ENCODE data around the gene AP1S1. TPM values are rescaled to one million over a fixed set of nuclear protein-coding genes. Genes with fewer than 3 reads are reported as not detected.

The AP1S1 gene
- total and polyA plus RNA-seq, 2 of the 13 experiments (the other 11 are each of a cell fraction or from before 2014, with no cell fraction given), result 57.5 to 68.1 TPM

DNA sequence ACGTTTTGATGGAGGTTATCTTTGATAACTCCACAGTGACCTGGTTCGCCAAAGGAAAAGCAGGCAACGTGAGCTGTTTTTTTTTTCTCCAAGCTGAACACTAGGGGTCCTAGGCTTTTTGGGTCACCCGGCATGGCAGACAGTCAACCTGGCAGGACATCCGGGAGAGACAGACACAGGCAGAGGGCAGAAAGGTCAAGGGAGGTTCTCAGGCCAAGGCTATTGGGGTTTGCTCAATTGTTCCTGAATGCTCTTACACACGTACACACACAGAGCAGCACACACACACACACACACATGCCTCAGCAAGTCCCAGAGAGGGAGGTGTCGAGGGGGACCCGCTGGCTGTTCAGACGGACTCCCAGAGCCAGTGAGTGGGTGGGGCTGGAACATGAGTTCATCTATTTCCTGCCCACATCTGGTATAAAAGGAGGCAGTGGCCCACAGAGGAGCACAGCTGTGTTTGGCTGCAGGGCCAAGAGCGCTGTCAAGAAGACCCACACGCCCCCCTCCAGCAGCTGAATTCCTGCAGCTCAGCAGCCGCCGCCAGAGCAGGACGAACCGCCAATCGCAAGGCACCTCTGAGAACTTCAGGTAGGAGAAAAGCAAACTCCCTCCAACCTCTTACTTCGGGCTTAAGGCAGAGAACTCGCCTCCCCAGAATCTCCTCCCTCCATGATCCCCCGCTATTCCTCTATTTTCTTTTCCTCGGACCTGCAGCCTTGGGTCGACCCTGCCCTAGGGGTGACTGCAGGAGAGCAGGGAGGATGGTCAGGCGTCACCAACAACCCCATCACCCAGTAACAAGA, 27.4 kb upstream of the AP1S1 start, which contains the start of gene SERPINE1 (continued):
- TF ChIP-seq, protein P1, sequence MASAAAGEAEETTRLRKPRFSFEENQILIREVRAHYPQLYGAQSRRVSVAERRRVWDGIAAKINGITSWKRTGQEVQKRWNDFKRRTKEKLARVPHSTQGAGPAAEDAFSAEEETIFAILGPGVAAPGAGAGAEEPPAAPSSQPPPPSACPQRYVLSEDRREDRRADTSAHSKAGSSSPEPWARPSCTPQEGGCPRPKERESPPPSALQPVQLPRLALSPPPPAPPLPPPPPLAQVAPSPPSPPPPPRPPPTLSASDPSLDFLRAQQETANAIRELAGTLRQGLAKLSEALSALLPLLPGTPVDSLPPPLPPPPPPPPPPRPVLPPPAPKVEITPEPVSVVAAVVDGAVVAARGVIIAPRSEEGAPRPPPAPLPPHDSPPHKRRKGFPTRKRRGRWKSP (CRISPR knock-in tag; IDR thresholded peaks at IDR 0.05), result 0 out of 2 replicates have a peak, but pooled peaks have one; percentile 15
- TF ChIP-seq PCBP2 (optimal IDR thresholded peaks at IDR 0.05; ENCODE audit: low read depth, low read length, poor library complexity, severe bottlenecking) (no peak), NFIB (CRISPR knock-in tag; IDR thresholded peaks at IDR 0.05; ENCODE audit: borderline replicate concordance) (no peak), HNF4G (IDR thresholded peaks at IDR 0.05; ENCODE audit: borderline replicate concordance, low read depth, low read length) (peak; percentile 47; the same call in 1 of the 2 replicates), HNF4G (CRISPR knock-in tag; IDR thresholded peaks at IDR 0.05; ENCODE audit: borderline replicate concordance, low read depth) (no peak; the same call in 1 of the 2 replicates), MAFK (conservative IDR thresholded peaks at IDR 0.05 in 1 of 2, IDR thresholded peaks at IDR 0.05 in 1 of 2; ENCODE audit: low read length in 2 of 2) (no peak), RNF2 (conservative IDR thresholded peaks at IDR 0.05; ENCODE audit: low read depth) (0 out of 2 replicates have a peak, but pooled peaks have one; percentile 15), ZNF292 (CRISPR knock-in tag; IDR thresholded peaks at IDR 0.05; ENCODE audit: borderline replicate concordance, low read depth) (peak; percentile 74; the same call in 1 of the 2 replicates), TOE1 (CRISPR knock-in tag; IDR thresholded peaks at IDR 0.05) (no peak), REXO4 (CRISPR knock-in tag; IDR thresholded peaks at IDR 0.05; ENCODE audit: borderline replicate concordance) (peak; percentile 19; the same call in 1 of the 2 replicates)
- TF ChIP-seq, protein P2, sequence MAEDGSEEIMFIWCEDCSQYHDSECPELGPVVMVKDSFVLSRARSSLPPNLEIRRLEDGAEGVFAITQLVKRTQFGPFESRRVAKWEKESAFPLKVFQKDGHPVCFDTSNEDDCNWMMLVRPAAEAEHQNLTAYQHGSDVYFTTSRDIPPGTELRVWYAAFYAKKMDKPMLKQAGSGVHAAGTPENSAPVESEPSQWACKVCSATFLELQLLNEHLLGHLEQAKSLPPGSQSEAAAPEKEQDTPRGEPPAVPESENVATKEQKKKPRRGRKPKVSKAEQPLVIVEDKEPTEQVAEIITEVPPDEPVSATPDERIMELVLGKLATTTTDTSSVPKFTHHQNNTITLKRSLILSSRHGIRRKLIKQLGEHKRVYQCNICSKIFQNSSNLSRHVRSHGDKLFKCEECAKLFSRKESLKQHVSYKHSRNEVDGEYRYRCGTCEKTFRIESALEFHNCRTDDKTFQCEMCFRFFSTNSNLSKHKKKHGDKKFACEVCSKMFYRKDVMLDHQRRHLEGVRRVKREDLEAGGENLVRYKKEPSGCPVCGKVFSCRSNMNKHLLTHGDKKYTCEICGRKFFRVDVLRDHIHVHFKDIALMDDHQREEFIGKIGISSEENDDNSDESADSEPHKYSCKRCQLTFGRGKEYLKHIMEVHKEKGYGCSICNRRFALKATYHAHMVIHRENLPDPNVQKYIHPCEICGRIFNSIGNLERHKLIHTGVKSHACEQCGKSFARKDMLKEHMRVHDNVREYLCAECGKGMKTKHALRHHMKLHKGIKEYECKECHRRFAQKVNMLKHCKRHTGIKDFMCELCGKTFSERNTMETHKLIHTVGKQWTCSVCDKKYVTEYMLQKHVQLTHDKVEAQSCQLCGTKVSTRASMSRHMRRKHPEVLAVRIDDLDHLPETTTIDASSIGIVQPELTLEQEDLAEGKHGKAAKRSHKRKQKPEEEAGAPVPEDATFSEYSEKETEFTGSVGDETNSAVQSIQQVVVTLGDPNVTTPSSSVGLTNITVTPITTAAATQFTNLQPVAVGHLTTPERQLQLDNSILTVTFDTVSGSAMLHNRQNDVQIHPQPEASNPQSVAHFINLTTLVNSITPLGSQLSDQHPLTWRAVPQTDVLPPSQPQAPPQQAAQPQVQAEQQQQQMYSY (CRISPR knock-in tag; IDR thresholded peaks at IDR 0.05), result no peak
- TF ChIP-seq, protein P3, sequence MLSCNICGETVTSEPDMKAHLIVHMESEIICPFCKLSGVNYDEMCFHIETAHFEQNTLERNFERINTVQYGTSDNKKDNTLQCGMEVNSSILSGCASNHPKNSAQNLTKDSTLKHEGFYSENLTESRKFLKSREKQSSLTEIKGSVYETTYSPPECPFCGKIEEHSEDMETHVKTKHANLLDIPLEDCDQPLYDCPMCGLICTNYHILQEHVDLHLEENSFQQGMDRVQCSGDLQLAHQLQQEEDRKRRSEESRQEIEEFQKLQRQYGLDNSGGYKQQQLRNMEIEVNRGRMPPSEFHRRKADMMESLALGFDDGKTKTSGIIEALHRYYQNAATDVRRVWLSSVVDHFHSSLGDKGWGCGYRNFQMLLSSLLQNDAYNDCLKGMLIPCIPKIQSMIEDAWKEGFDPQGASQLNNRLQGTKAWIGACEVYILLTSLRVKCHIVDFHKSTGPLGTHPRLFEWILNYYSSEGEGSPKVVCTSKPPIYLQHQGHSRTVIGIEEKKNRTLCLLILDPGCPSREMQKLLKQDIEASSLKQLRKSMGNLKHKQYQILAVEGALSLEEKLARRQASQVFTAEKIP (CRISPR knock-in tag; IDR thresholded peaks at IDR 0.05; ENCODE audit: borderline replicate concordance), result no peak
- TF ChIP-seq, protein P4, sequence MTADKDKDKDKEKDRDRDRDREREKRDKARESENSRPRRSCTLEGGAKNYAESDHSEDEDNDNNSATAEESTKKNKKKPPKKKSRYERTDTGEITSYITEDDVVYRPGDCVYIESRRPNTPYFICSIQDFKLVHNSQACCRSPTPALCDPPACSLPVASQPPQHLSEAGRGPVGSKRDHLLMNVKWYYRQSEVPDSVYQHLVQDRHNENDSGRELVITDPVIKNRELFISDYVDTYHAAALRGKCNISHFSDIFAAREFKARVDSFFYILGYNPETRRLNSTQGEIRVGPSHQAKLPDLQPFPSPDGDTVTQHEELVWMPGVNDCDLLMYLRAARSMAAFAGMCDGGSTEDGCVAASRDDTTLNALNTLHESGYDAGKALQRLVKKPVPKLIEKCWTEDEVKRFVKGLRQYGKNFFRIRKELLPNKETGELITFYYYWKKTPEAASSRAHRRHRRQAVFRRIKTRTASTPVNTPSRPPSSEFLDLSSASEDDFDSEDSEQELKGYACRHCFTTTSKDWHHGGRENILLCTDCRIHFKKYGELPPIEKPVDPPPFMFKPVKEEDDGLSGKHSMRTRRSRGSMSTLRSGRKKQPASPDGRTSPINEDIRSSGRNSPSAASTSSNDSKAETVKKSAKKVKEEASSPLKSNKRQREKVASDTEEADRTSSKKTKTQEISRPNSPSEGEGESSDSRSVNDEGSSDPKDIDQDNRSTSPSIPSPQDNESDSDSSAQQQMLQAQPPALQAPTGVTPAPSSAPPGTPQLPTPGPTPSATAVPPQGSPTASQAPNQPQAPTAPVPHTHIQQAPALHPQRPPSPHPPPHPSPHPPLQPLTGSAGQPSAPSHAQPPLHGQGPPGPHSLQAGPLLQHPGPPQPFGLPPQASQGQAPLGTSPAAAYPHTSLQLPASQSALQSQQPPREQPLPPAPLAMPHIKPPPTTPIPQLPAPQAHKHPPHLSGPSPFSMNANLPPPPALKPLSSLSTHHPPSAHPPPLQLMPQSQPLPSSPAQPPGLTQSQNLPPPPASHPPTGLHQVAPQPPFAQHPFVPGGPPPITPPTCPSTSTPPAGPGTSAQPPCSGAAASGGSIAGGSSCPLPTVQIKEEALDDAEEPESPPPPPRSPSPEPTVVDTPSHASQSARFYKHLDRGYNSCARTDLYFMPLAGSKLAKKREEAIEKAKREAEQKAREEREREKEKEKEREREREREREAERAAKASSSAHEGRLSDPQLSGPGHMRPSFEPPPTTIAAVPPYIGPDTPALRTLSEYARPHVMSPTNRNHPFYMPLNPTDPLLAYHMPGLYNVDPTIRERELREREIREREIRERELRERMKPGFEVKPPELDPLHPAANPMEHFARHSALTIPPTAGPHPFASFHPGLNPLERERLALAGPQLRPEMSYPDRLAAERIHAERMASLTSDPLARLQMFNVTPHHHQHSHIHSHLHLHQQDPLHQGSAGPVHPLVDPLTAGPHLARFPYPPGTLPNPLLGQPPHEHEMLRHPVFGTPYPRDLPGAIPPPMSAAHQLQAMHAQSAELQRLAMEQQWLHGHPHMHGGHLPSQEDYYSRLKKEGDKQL (CRISPR knock-in tag; IDR thresholded peaks at IDR 0.05; ENCODE audit: low read depth), result peak; percentile 76

Measured in HepG2 (cell line).